Esophagus squamous epithelium (tissue), 4 donors: Measurements from ENCODE around the gene MRTO4.

Experiments
- CTCF ChIP-seq, 6 experiments: fragments of 450-650 bp in 4 of 6; fragments of 200-600 bp in 2 of 6; sonication (generic) in 2 of 6; IDR thresholded peaks; one replicate each; pipeline ENCODE4 v1.5.1; 2016 to 2019; ENCODE audit warnings: antibody characterized with exemption in 6 of 6, mild to moderate bottlenecking in 4 of 6, moderate library complexity in 4 of 6
- POLR2A ChIP-seq, 4 donors: fragments of 450-650 bp; IDR thresholded peaks; one replicate each; pipeline ENCODE4 v1.6.1; 2017; ENCODE audit warnings: antibody characterized with exemption in 4 of 4, mild to moderate bottlenecking in 4 of 4, moderate library complexity in 3 of 4

DNA sequence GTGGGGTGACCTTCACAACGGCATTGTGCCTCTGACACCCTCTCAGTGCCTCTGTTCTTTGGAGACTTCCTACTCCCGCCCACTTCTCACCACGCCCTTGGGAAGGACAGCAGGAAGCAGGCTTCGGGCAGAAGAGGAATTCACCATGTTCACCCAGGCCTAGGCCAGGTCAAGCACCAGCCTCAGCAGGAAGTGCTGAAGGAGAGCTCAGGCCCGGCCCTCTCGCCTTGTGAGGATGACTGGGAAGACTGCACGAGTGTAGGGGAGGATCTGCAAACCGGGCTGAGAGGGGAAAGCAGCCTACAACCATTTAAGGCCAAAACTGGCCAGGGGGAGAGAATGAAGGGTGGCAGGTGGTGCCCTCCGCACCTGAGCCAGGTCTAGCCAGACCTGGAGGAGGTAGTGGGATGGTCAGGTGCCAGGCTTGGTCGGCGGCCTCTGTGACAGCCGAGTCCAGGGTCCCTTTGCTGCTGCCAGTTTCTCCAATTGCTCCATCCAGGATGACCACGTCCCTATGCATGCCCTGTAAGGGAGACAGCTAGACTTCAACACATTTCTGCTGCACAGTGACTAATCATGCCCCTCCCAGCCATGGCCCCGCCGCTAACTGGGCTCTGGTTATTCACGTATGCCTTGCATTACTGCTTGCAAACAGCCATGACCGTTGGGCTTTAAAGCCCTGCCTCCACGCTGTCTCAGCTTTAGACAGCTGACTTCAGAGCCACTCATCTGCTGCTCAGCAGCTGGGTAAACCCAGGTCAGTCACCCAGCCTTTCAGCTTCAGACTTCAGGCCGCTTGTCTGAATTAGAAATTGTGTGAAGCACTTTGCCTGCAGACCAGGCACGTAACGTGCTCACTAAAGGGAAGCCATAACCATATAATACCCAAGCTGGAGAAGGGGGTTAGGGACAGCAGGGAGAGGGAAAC lies 8.9 kb downstream of the MRTO4 start:
- TF ChIP-seq CTCF (IDR thresholded peaks at IDR 0.05) (no peak), POLR2A (IDR thresholded peaks at IDR 0.05) (no peak)
